GM23338 (cell line): ENCODE data around the gene ZFR2. TPM values are rescaled to one million over a fixed set of nuclear protein-coding genes. Genes with fewer than 3 reads are reported as not detected.

Experiments used
- ATAC-seq: fragments of 200-7000 bp; cut with Tn5 transposase; 3 replicates; pipeline ENCODE4 v1.9.1; 2020
- DNase-seq: peaks from one replicate; pipeline ENCODE4 v3.0.0-alpha.2; 2015; ENCODE audit warnings: low spot score
- H2AFZ ChIP-seq: fragments of 200-600 bp; sonication (generic); 2 replicates; pipeline ENCODE4 v1.8.0; 2016; ENCODE audit warnings: antibody characterized with exemption, mild to moderate bottlenecking, moderate library complexity
- H3F3A ChIP-seq: fragments of 200-600 bp; sonication (generic); replicated peaks from 2 replicates; pipeline ENCODE4 v1.8.0; 2017; ENCODE audit warnings: antibody characterized with exemption, mixed run types, low read depth
- H3K27ac ChIP-seq: fragments of 200-600 bp; sonication (generic); 2 replicates; pipeline ENCODE4 v1.6.1; 2016; ENCODE audit warnings: low read depth
- H3K27me3 ChIP-seq: fragments of 200-600 bp; sonication (generic); 2 replicates; pipeline ENCODE4 v1.8.0; 2016; ENCODE audit warnings: mild to moderate bottlenecking, mixed run types, moderate library complexity; ENCODE audit not compliant: insufficient read depth
- H3K36me3 ChIP-seq: fragments of 200-600 bp; sonication (generic); 2 replicates; pipeline ENCODE4 v1.8.0; 2016; ENCODE audit warnings: mild to moderate bottlenecking; ENCODE audit not compliant: insufficient read depth
- H3K4me1 ChIP-seq: fragments of 200-600 bp; sonication (generic); 2 replicates; pipeline ENCODE4 v1.8.0; 2016; ENCODE audit warnings: mild to moderate bottlenecking, moderate library complexity; ENCODE audit not compliant: insufficient read depth
- H3K4me2 ChIP-seq: fragments of 200-600 bp; sonication (generic); 2 replicates; pipeline ENCODE4 v1.7.1; 2017; ENCODE audit warnings: mixed run types
- H3K4me3 ChIP-seq: fragments of 200-600 bp; sonication (generic); 2 replicates; pipeline ENCODE4 v1.6.1; 2016; ENCODE audit warnings: mixed run types
- H3K79me2 ChIP-seq: fragments of 200-600 bp; sonication (generic); replicated peaks from 2 replicates; pipeline ENCODE4 v1.8.0; 2017; ENCODE audit warnings: mild to moderate bottlenecking; ENCODE audit not compliant: insufficient read depth
- H3K9me2 ChIP-seq: fragments of 200-600 bp; sonication (generic); 2 replicates; pipeline ENCODE4 v1.8.0; 2017; ENCODE audit not compliant: insufficient read depth
- H4K20me1 ChIP-seq: fragments of 200-600 bp; sonication (generic); replicated peaks from 2 replicates; pipeline ENCODE4 v1.8.0; 2017; ENCODE audit warnings: mild to moderate bottlenecking; ENCODE audit not compliant: insufficient read depth
- H3K27ac Mint-ChIP-seq: 2 replicates; pipeline ENCODE4 v1.8.0; 2020; ENCODE audit warnings: inconsistent platforms, mild to moderate bottlenecking, moderate library complexity, mixed read lengths
- H3K27me3 Mint-ChIP-seq: 3 replicates; pipeline ENCODE4 v1.8.0; 2022; ENCODE audit warnings: low read depth, mild to moderate bottlenecking, moderate library complexity, mixed read lengths, inconsistent platforms; ENCODE audit not compliant: insufficient read depth, poor library complexity
- H3K36me3 Mint-ChIP-seq: 3 replicates; pipeline ENCODE4 v1.8.0; 2021; ENCODE audit warnings: low read depth, mild to moderate bottlenecking, inconsistent platforms, moderate library complexity, mixed read lengths
- H3K4me1 Mint-ChIP-seq: 3 replicates; pipeline ENCODE4 v1.8.0; 2020; ENCODE audit warnings: mild to moderate bottlenecking, inconsistent platforms, mixed read lengths
- H3K4me3 Mint-ChIP-seq: 3 replicates; pipeline ENCODE4 v1.8.0; 2021; ENCODE audit warnings: moderate library complexity, mild to moderate bottlenecking, inconsistent platforms, mixed read lengths
- H3K9me3 Mint-ChIP-seq: 3 replicates; pipeline ENCODE4 v1.8.0; 2020; ENCODE audit warnings: moderate library complexity, mild to moderate bottlenecking, inconsistent platforms, mixed read lengths
- CREB1 ChIP-seq: fragments of 250-450 bp; sonication (Bioruptor Pico); IDR thresholded peaks from 2 replicates; pipeline ENCODE4 v1.5.0; 2020; ENCODE audit warnings: low read depth, mild to moderate bottlenecking, moderate library complexity
- CTCF ChIP-seq, 2 experiments: fragments of 200-600 bp in 1 of 2; sonication (generic) in 1 of 2; conservative IDR thresholded peaks; 2 replicates each; pipeline versions ENCODE4 v1.5.1 to v1.6.1; 2016 to 2017; ENCODE audit warnings: antibody characterized with exemption in 2 of 2, low read depth in 2 of 2, mild to moderate bottlenecking in 2 of 2, moderate library complexity in 1 of 2
- ETS1 ChIP-seq: IDR thresholded peaks from 2 replicates; pipeline ENCODE4 v1.6.1; 2016; ENCODE audit warnings: antibody characterized with exemption
- EZH2 ChIP-seq: fragments of 200-600 bp; sonication (generic); IDR thresholded peaks from one replicate; pipeline ENCODE4 v1.8.0; 2017; ENCODE audit warnings: antibody characterized with exemption, mild to moderate bottlenecking, low read depth; ENCODE audit not compliant: unreplicated experiment
- EZH2phosphoT487 ChIP-seq: fragments of 200-600 bp; sonication (generic); IDR thresholded peaks from one replicate; pipeline ENCODE4 v1.8.1; 2018; ENCODE audit warnings: antibody characterized with exemption; ENCODE audit not compliant: unreplicated experiment
- JUNB ChIP-seq: IDR thresholded peaks from one replicate; pipeline ENCODE4 v1.6.1; 2016; ENCODE audit warnings: antibody characterized with exemption; ENCODE audit not compliant: unreplicated experiment
- NANOG ChIP-seq: IDR thresholded peaks from 2 replicates; pipeline ENCODE4 v1.6.1; 2016; ENCODE audit warnings: antibody characterized with exemption, borderline replicate concordance
- POLR2AphosphoS5 ChIP-seq: IDR thresholded peaks from 2 replicates; pipeline ENCODE4 v1.6.1; 2016; ENCODE audit warnings: antibody characterized with exemption, low read depth
- REST ChIP-seq: IDR thresholded peaks from one replicate; pipeline ENCODE4 v1.6.1; 2018; ENCODE audit warnings: antibody characterized with exemption; ENCODE audit not compliant: unreplicated experiment
- STAT1 ChIP-seq: IDR thresholded peaks from one replicate; pipeline ENCODE4 v1.6.1; 2016; ENCODE audit warnings: antibody characterized with exemption; ENCODE audit not compliant: unreplicated experiment
- ZNF114 ChIP-seq: fragments of 250-450 bp; sonication (Bioruptor Pico); IDR thresholded peaks from 2 replicates; pipeline ENCODE4 v1.5.0; 2020; ENCODE audit warnings: mild to moderate bottlenecking, moderate library complexity
- ZNF331 ChIP-seq: fragments of 250-450 bp; sonication (Bioruptor Pico); IDR thresholded peaks from 2 replicates; pipeline ENCODE4 v1.5.0; 2020; ENCODE audit warnings: low read depth, mild to moderate bottlenecking, moderate library complexity
- ZNF462 ChIP-seq: fragments of 250-450 bp; sonication (Bioruptor Pico); IDR thresholded peaks from 2 replicates; pipeline ENCODE4 v1.5.0; 2020; ENCODE audit warnings: mild to moderate bottlenecking, moderate library complexity
- polyA plus RNA-seq: library from polyadenylated mRNA; unstranded; fragments of >200 nt; fragmentation: Nextera tagmentation; extraction: Ambion mirVana; gene quantifications from 2 replicates; pipeline ENCODE4 v1.2.1, GENCODE V29; 2016
- total RNA-seq: library from RNA; depleted of rRNA; stranded (reverse); fragments of >200 nt; shearing (Covaris generic); gene quantifications from 2 replicates; pipeline ENCODE4 v1.2.3, GENCODE V29; 2014

The ZFR2 gene
- total and polyA plus RNA-seq, 2 experiments from 2014 or later: 15.8 to 31.3 TPM

GRCh38 chr19:3790941-3791340 is 77.9 kb downstream of the ZFR2 start:
- Histone ChIP-seq H3K4me2 (no peak overlapping the region), H4K20me1 (no peaks in the 10 kb centered on the region), H3K4me3 (no peak overlapping the region), H3K36me3 (no peaks in the 10 kb centered on the region), H2AFZ (no peak overlapping the region), H3K27ac (no peak overlapping the region), H3K9me2 (no peaks in the 10 kb centered on the region), H3K27me3 (no peaks in the 10 kb centered on the region), H3F3A (no peaks in the 10 kb centered on the region), H3K4me1 (no peaks in the 10 kb centered on the region), H3K79me2 (no peaks in the 10 kb centered on the region)
- Mint-ChIP-seq H3K9me3 (peaks cover 3% of the 10 kb centered on the region; the same call in 1 of the 3 replicates), H3K4me1 (no peaks in the 10 kb centered on the region), H3K4me3 (no peak overlapping the region), H3K27ac (no peak overlapping the region), H3K27me3 (peaks cover 1% of the 10 kb centered on the region), H3K36me3 (no peaks in the 10 kb centered on the region)
- DNase-seq: no peak
- ATAC-seq: no peak
- TF ChIP-seq NANOG (no peak), STAT1 (no peak), CREB1 (CRISPR knock-in tag) (no peak), JUNB (no peak), EZH2phosphoT487 (no peak), ZNF331 (CRISPR knock-in tag) (no peak), POLR2AphosphoS5 (no peak), CTCF (conservative IDR thresholded peaks at IDR 0.05; ENCODE audit: low read depth in 2 of 2) (no peak), EZH2 (no peak), REST (no peak), ZNF114 (CRISPR knock-in tag) (no peak), ZNF462 (no peak), ETS1 (no peak)
